ENCODE results near the gene CCDC177.

Gene CCDC177

DNA sequence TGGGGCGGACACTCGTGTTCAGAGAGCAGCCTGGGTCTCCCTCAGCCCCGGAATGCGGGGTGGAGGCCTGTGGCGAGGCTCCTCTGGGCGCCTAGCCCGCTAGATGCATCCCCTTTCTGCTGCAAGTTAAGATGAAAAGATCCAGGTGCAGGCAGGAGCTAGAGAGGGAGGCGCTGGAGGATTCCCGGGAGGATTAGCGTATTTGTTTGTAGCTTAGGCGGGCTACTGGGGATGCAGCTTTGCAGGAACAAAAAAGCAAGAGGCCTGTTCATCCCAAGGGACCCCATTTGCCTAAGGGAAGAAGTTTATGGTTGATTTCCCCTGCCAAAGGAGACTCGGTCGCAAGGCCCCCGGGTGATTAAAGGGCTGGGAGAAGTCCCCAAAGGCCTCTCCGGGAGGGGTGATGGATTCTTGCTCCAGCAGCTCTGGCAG, 824 bp downstream of the CCDC177 start (continued):
- TF ChIP-seq OSR2 (tag by site-specific recombination; IDR thresholded peaks at IDR 0.05) (peak; percentile 89), ZNF169 (tag by site-specific recombination; IDR thresholded peaks at IDR 0.05) (no peak), ZBTB8A (tag by site-specific recombination; IDR thresholded peaks at IDR 0.05) (no peak), ZNF629 (tag by site-specific recombination; IDR thresholded peaks at IDR 0.05) (no peak), ZNF645 (tag by site-specific recombination; IDR thresholded peaks at IDR 0.05) (no peak), ZNF114 (tag by site-specific recombination; IDR thresholded peaks at IDR 0.05) (no peak)

GRCh38 chr14:69573205-69573830, 1.4 kb downstream of the CCDC177 start:
- POLR2A ChIA-PET, result interaction anchor here (1.3 kb wide), 1 partner anchor 31 kb away, joined by 3 read pairs; no protein-coding TSS in a partner anchor
- TF ChIP-seq KLF1 (tag by site-specific recombination; IDR thresholded peaks at IDR 0.05), result no peak
- 0 out of 2 replicates have a peak, but pooled peaks have one; percentile 11 for TF ChIP-seq ZNF600 (tag by site-specific recombination; IDR thresholded peaks at IDR 0.05)
- TF ChIP-seq ZBTB26 (tag by site-specific recombination; optimal IDR thresholded peaks at IDR 0.05), result no peak
- no peak for TF ChIP-seq ZNF324 (tag by site-specific recombination; IDR thresholded peaks at IDR 0.05)
- no peak for TF ChIP-seq ZBTB44 (tag by site-specific recombination; IDR thresholded peaks at IDR 0.05)
- 0 out of 2 replicates have a peak, but pooled peaks have one; percentile 11 for TF ChIP-seq ZNF202 (tag by site-specific recombination; IDR thresholded peaks at IDR 0.05; ENCODE audit: borderline replicate concordance)
- TF ChIP-seq KLF8 (tag by site-specific recombination; IDR thresholded peaks at IDR 0.05), result 0 out of 2 replicates have a peak, but pooled peaks have one; percentile 12
- no peak for TF ChIP-seq ZSCAN18 (tag by site-specific recombination; IDR thresholded peaks at IDR 0.05)
- no peaks in the 10 kb centered on the region for H3K36me3 ChIP-seq (ENCODE audit: control insufficient read depth in 2 of 2, insufficient read depth in 1 of 2, low read length in 2 of 2)
- CTCF ChIA-PET, result interaction anchor here (0.8 to 4.7 kb wide), 14 partner anchors 9 to 331 kb away, joined by 3 to 31 read pairs (median 6); partner anchors contain the start of gene ERH
- H3K27ac ChIP-seq (ENCODE audit: extremely low read depth, low read depth, low read length), result peak overlapping the region; percentile 34; the same call in 1 of the 2 replicates
- H3K4me1 ChIP-seq (ENCODE audit: control insufficient read depth, insufficient read depth, low read length), result peaks cover 3% of the 10 kb centered on the region
- H3K4me3 ChIP-seq (ENCODE audit: low read depth, low read length), result no peak overlapping the region
- H3K9me3 ChIP-seq (ENCODE audit: control insufficient read depth, insufficient read depth, low read depth, low read length), result no peaks in the 10 kb centered on the region

DNA sequence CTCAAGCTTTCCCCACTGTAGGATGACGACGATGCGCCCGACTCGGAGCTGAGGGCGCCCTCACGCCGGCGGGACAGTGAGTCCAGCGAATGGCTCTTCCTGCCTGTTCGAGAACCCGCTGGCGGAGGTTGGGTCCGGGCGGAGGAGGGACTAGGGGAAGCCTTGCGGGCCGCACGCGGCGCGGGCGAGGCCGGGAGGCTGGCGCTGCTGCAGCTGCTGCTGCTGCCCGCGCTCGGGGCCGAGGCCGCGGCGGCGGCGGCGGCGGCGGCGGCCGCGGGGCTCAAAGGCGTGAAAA, 1.9 kb downstream of the CCDC177 start:
- H3K9me3 ChIP-seq (ENCODE audit: control insufficient read depth, insufficient read depth, low read depth, low read length), result no peaks in the 10 kb centered on the region
- no peaks in the 10 kb centered on the region for H3K36me3 ChIP-seq (ENCODE audit: control insufficient read depth in 2 of 2, insufficient read depth in 1 of 2, low read length in 2 of 2)
- CTCF ChIA-PET, result interaction anchor here (1.2 to 4.7 kb wide), 4 partner anchors 9 to 37 kb away, joined by 3 to 31 read pairs (median 13); no protein-coding TSS in a partner anchor
- H3K4me1 ChIP-seq (ENCODE audit: control insufficient read depth, insufficient read depth, low read length), result peaks cover 3% of the 10 kb centered on the region
- POLR2A ChIA-PET, result no interaction called here
- no peak overlapping the region for H3K27ac ChIP-seq (ENCODE audit: extremely low read depth, low read depth, low read length)
- no peak overlapping the region for H3K4me3 ChIP-seq (ENCODE audit: low read depth, low read length)
- TF ChIP-seq ZBTB11 (tag by site-specific recombination; conservative IDR thresholded peaks at IDR 0.05; ENCODE audit: low read depth) (no peak), FEZF1 (tag by site-specific recombination; IDR thresholded peaks at IDR 0.05) (no peak), ZNF610 (tag by site-specific recombination; IDR thresholded peaks at IDR 0.05; ENCODE audit: borderline replicate concordance) (no peak), SCRT1 (tag by site-specific recombination; IDR thresholded peaks at IDR 0.05; ENCODE audit: borderline replicate concordance) (no peak), ZNF488 (tag by site-specific recombination; IDR thresholded peaks at IDR 0.05) (no peak), ZNF423 (tag by site-specific recombination; IDR thresholded peaks at IDR 0.05) (no peak)
- TF ChIP-seq, protein P1, sequence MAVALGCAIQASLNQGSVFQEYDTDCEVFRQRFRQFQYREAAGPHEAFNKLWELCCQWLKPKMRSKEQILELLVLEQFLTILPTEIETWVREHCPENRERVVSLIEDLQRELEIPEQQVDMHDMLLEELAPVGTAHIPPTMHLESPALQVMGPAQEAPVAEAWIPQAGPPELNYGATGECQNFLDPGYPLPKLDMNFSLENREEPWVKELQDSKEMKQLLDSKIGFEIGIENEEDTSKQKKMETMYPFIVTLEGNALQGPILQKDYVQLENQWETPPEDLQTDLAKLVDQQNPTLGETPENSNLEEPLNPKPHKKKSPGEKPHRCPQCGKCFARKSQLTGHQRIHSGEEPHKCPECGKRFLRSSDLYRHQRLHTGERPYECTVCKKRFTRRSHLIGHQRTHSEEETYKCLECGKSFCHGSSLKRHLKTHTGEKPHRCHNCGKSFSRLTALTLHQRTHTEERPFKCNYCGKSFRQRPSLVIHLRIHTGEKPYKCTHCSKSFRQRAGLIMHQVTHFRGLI (tag by site-specific recombination; IDR thresholded peaks at IDR 0.05), result no peak

All from HEK293 (cell line).